DND-41 (cell line): ENCODE data around the gene SPEG.

Experiments used
- ATAC-seq: fragments of 200-7000 bp; cut with Tn5 transposase; 3 replicates; pipeline ENCODE4 v1.9.1; 2021; ENCODE audit warnings: low read depth; ENCODE audit not compliant: insufficient read depth
- DNase-seq: peaks from one replicate; pipeline ENCODE4 v3.0.0-alpha.2; 2020
- H2AFZ ChIP-seq: 2 replicates; pipeline ENCODE4 v1.6.0; 2012; ENCODE audit warnings: low read depth, low read length
- H3K27ac ChIP-seq: 2 replicates; pipeline ENCODE4 v1.5.1; 2012; ENCODE audit warnings: low read length, inconsistent platforms
- H3K27me3 ChIP-seq: fragments of 200-600 bp; sonication (generic); 2 replicates; pipeline ENCODE4 v1.6.0; 2012; ENCODE audit warnings: low read length, mild to moderate bottlenecking, inconsistent platforms; ENCODE audit not compliant: insufficient read depth, poor library complexity
- H3K36me3 ChIP-seq: 2 replicates; pipeline ENCODE4 v1.5.1; 2012; ENCODE audit warnings: low read length, inconsistent platforms; ENCODE audit not compliant: insufficient read depth
- H3K4me1 ChIP-seq: 2 replicates; pipeline ENCODE4 v1.5.1; 2012; ENCODE audit warnings: mild to moderate bottlenecking, low read length; ENCODE audit not compliant: insufficient read depth
- H3K4me2 ChIP-seq: 2 replicates; pipeline ENCODE4 v1.6.0; 2012; ENCODE audit warnings: mild to moderate bottlenecking, moderate library complexity, low read length, inconsistent platforms; ENCODE audit not compliant: insufficient read depth
- H3K4me3 ChIP-seq, 2 experiments: fragments of 200-600 bp in 1 of 2; shearing (Covaris generic) in 1 of 2; 2 replicates each; pipeline ENCODE4 v1.5.1; 2012 to 2016; ENCODE audit warnings: inconsistent platforms in 2 of 2, low read length in 2 of 2, mild to moderate bottlenecking in 2 of 2, low read depth in 1 of 2, moderate library complexity in 1 of 2
- H3K79me2 ChIP-seq: 2 replicates; pipeline ENCODE4 v1.6.0; 2012; ENCODE audit warnings: low read length, inconsistent platforms; ENCODE audit not compliant: insufficient read depth
- H3K9ac ChIP-seq: 2 replicates; pipeline ENCODE4 v1.6.0; 2012; ENCODE audit warnings: low read depth, mild to moderate bottlenecking, inconsistent platforms, low read length, moderate library complexity
- H3K9me3 ChIP-seq: 2 replicates; pipeline ENCODE4 v1.5.1; 2012; ENCODE audit warnings: low read length, moderate library complexity, mild to moderate bottlenecking, inconsistent platforms; ENCODE audit not compliant: insufficient read depth, severe bottlenecking
- H4K20me1 ChIP-seq: 2 replicates; pipeline ENCODE4 v1.6.0; 2012; ENCODE audit warnings: low read length; ENCODE audit not compliant: insufficient read depth
- EZH2 ChIP-seq: IDR thresholded peaks from 3 replicates; pipeline ENCODE4 v1.6.1; 2012; ENCODE audit warnings: borderline replicate concordance, low read depth, mild to moderate bottlenecking, moderate library complexity, low read length, inconsistent platforms; ENCODE audit not compliant: severe bottlenecking
- TF ChIP-seq, protein P1 (sequence below): IDR thresholded peaks from 2 replicates; pipeline ENCODE4 v1.5.1; 2012; ENCODE audit warnings: borderline replicate concordance, low read length, moderate library complexity, mild to moderate bottlenecking; ENCODE audit not compliant: poor library complexity, severe bottlenecking; ENCODE audit errors: extremely low read depth

The SPEG gene

DNA sequence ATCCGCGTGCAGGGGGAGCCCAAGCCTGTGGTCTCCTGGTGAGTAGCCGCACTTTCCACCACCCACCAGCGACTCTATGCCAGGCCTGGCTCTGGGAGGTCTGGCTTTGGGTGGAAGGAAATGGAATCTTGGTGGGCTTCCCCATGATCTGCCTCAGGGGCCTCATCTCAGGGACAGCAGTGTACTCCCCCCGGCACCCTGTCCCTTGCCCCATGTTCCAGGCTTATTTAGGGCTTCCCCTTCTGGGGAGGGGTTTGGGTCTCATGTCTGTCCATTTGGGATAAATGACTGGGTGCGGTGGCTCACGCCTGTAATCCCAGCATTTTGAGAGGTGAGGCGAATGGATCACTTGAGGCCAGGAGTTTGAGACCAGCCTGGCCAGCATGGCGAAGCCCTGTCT, 27.7 kb downstream of the SPEG start:
- no peak overlapping the region for H2AFZ ChIP-seq
- H3K9ac ChIP-seq, result no peak overlapping the region
- H3K27ac ChIP-seq, result no peak overlapping the region
- H3K9me3 ChIP-seq, result no peaks in the 10 kb centered on the region
- H3K36me3 ChIP-seq, result no peaks in the 10 kb centered on the region
- H3K79me2 ChIP-seq, result no peaks in the 10 kb centered on the region
- no peak overlapping the region for H3K4me2 ChIP-seq
- peaks cover 9% of the 10 kb centered on the region for H4K20me1 ChIP-seq
- H3K4me3 ChIP-seq, result no peak overlapping the region
- H3K4me1 ChIP-seq, result no peaks in the 10 kb centered on the region
- no peak for DNase-seq
- no peak for ATAC-seq
- TF ChIP-seq, protein P1, sequence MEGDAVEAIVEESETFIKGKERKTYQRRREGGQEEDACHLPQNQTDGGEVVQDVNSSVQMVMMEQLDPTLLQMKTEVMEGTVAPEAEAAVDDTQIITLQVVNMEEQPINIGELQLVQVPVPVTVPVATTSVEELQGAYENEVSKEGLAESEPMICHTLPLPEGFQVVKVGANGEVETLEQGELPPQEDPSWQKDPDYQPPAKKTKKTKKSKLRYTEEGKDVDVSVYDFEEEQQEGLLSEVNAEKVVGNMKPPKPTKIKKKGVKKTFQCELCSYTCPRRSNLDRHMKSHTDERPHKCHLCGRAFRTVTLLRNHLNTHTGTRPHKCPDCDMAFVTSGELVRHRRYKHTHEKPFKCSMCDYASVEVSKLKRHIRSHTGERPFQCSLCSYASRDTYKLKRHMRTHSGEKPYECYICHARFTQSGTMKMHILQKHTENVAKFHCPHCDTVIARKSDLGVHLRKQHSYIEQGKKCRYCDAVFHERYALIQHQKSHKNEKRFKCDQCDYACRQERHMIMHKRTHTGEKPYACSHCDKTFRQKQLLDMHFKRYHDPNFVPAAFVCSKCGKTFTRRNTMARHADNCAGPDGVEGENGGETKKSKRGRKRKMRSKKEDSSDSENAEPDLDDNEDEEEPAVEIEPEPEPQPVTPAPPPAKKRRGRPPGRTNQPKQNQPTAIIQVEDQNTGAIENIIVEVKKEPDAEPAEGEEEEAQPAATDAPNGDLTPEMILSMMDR, result no peak
- no peak for TF ChIP-seq EZH2
- H3K27me3 ChIP-seq, result no peaks in the 10 kb centered on the region

- Histone ChIP-seq H3K9me3 (no peaks in the 10 kb centered on the region), H4K20me1 (peaks cover 4% of the 10 kb centered on the region; the same call in 1 of the 2 replicates), H3K27me3 (no peaks in the 10 kb centered on the region), H2AFZ (no peak overlapping the region), H3K4me2 (no peak overlapping the region), H3K9ac (no peak overlapping the region), H3K36me3 (no peaks in the 10 kb centered on the region), H3K27ac (no peak overlapping the region), H3K4me1 (no peaks in the 10 kb centered on the region), H3K4me3 (no peak overlapping the region), H3K79me2 (no peaks in the 10 kb centered on the region)
- DNase-seq (no peak), ATAC-seq (no peak)
- TF ChIP-seq EZH2, result no peak
- TF ChIP-seq, protein P1, result no peak
Measured at GRCh38 chr2:219464286-219465032, 29.8 kb downstream of the SPEG start.

DNA sequence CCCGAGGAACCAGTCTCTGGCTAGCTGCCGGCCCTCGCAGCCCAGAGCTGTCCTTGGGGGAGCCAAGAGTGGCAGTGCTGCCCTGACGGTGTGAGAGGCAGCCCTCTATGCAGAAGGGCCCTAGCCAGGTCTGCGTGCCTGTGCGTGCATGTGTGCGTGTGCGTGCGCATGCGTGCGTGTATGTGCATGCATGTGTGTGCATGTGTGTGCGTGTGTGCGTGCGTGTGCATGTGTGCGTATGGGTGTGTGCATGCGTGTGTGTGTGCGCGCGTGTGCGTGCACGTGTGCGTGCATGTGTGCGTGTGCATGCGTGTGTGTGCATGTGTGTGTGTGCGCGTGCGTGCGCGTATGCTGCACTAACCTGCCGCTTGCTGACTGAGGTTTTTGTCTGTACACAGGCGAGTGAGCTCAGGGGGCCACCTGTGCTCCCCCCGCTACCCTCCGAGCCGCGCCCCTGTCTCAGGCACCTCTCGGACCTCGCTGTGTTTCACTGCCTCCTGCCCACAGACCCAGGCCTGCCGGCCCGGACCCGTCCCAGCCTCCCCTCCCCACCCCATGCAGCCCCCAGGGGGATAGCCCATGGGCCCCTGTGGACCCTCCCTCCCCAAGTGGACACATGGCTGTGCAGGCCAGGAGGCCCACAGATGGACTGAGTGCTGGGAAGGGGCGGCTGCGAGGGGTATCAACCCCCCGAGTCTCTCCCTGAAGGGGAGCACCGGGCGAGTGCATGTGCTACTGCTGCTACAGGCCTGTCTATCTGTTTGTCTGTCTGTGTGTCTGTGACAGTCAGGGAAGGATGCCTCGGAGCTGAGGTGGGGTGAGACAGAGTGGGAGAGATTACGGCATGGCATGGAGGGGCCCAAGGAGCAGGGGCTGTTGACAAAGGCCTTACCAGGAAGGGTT, 31.3 kb downstream of the SPEG start:
- Histone ChIP-seq H3K79me2 (no peaks in the 10 kb centered on the region), H4K20me1 (no peaks in the 10 kb centered on the region), H3K27ac (no peak overlapping the region), H3K4me2 (no peak overlapping the region), H3K36me3 (no peaks in the 10 kb centered on the region), H3K27me3 (no peaks in the 10 kb centered on the region), H3K9me3 (no peaks in the 10 kb centered on the region), H3K4me1 (no peaks in the 10 kb centered on the region), H3K4me3 (no peak overlapping the region), H2AFZ (no peak overlapping the region), H3K9ac (no peak overlapping the region)
- DNase-seq (no peak), ATAC-seq (no peak)
- no peak for TF ChIP-seq EZH2
- TF ChIP-seq, protein P1, result no peak
